IPS-20b (cell line): Measurements from ENCODE around the gene EPHX1.
A peak's percentile ranks its signal among the peaks of the same experiment; 100 is the strongest.
"Not testable (repeated sequence)": the region's sequence is repeated elsewhere in the genome, so short reads cannot be mapped to it uniquely, and the experiment has no call there.

Source experiments
- H3K27ac ChIP-seq: one replicate; pipeline ENCODE4 v1.5.1; 2013; ENCODE audit warnings: low read length
- H3K27me3 ChIP-seq: 2 replicates; pipeline ENCODE4 v1.6.1; 2013; ENCODE audit warnings: mild to moderate bottlenecking, low read length, inconsistent platforms; ENCODE audit not compliant: insufficient read depth
- H3K36me3 ChIP-seq: 2 replicates; pipeline ENCODE4 v1.6.1; 2013; ENCODE audit warnings: low read depth, mild to moderate bottlenecking, inconsistent platforms, low read length, moderate library complexity; ENCODE audit not compliant: insufficient read depth
- H3K4me1 ChIP-seq: 2 replicates; pipeline ENCODE4 v1.6.1; 2013; ENCODE audit warnings: mild to moderate bottlenecking, control low read depth, inconsistent platforms, low read length, moderate library complexity; ENCODE audit not compliant: insufficient read depth
- H3K4me3 ChIP-seq: 2 replicates; pipeline ENCODE4 v1.5.1; 2013; ENCODE audit warnings: mild to moderate bottlenecking, low read length, inconsistent platforms
- H3K9ac ChIP-seq: 2 replicates; pipeline ENCODE4 v1.6.1; 2013; ENCODE audit warnings: low read depth, mild to moderate bottlenecking, inconsistent platforms, low read length, moderate library complexity
- H3K9me3 ChIP-seq: 2 replicates; pipeline ENCODE4 v1.6.1; 2013; ENCODE audit warnings: mild to moderate bottlenecking, low read depth, low read length, inconsistent platforms; ENCODE audit not compliant: insufficient read depth

EPHX1 gene

GRCh38 chr1:225769687-225770086 lies 40.2 kb upstream of the EPHX1 start:
- H3K36me3 ChIP-seq, result no peaks in the 10 kb centered on the region
- no peak overlapping the region for H3K9ac ChIP-seq
- H3K27ac ChIP-seq, result no peak overlapping the region
- peaks cover 27% of the 10 kb centered on the region for H3K4me1 ChIP-seq
- no peak overlapping the region for H3K4me3 ChIP-seq
- H3K27me3 ChIP-seq, result no peaks in the 10 kb centered on the region
- no peaks in the 10 kb centered on the region for H3K9me3 ChIP-seq

DNA sequence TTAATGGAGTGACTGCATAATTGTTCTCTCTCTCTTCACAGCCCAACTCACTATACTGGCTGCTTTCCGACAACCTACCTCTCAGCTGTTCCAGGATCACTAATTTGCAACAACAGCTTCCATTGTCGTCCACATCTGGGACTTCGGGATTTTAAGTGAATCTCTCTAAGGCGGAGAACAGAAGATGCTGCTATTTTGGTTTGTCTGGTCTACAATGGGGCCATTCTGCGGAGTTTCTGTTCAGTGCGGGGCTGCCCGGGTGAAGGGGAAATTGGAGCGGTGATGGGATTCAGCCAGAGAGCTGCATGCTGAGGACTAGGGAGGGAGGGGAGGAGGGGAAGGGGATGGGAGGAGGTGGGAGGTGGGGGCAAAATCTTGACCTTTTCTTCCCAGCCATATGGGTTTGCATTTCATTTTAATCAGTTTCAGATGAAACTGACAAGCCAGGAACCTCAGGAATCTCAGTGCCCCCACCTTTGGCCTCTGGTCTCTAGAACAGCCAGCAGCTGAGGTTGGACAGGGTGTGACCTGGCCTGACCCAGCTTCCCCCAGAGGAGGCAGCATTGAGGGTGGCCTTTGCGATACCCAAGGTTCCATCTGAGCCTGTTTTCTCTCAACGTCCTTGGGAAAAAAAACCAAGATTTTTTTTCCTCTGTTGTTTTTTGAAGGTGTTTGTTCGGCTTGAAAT lies 39.2 kb upstream of the EPHX1 start:
- no peaks in the 10 kb centered on the region for H3K36me3 ChIP-seq
- H3K4me3 ChIP-seq, result peak overlapping the region; percentile 55; the same call in 1 of the 2 replicates
- H3K9ac ChIP-seq, result peak overlapping the region; percentile 32; the same call in 1 of the 2 replicates
- no peaks in the 10 kb centered on the region for H3K27me3 ChIP-seq
- no peak overlapping the region for H3K27ac ChIP-seq
- H3K4me1 ChIP-seq, result peaks cover 27% of the 10 kb centered on the region
- H3K9me3 ChIP-seq, result no peaks in the 10 kb centered on the region

DNA sequence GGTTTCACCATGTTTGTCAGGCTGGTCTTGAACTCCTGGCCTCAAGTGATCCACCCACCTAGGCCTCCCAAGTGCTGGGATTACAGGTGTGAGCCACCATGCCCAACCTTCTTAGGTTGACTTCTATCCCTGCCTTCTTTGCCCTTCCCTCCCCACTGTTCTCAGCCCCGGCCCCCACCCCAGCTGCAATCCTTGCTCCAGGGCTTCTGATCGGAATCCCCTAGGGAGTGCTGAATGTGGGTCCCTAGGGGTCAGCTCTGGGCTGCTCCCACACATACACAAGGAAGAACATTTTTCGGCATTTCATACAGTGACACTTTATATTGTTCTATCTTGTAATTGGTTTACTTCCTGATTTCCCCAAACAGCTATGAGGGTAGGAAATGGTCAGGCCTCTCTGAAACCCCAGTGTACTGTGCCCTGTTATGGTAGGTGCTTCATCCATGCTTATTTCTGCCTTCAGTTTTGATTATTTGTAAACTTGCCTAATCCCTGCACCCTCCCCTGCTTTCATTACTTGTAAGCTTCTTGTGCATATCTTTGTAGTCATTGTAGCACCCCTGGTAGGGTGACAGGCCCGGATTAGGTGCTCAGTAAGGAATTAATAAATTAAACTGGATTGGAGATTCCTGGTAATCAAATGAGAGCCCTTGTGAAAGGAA lies 38.1 kb upstream of the EPHX1 start:
- Histone ChIP-seq H3K27ac (no peak overlapping the region), H3K27me3 (no peaks in the 10 kb centered on the region), H3K4me1 (peaks cover 27% of the 10 kb centered on the region), H3K9ac (no peak overlapping the region), H3K9me3 (no peaks in the 10 kb centered on the region), H3K36me3 (no peaks in the 10 kb centered on the region), H3K4me3 (no peak overlapping the region)

DNA sequence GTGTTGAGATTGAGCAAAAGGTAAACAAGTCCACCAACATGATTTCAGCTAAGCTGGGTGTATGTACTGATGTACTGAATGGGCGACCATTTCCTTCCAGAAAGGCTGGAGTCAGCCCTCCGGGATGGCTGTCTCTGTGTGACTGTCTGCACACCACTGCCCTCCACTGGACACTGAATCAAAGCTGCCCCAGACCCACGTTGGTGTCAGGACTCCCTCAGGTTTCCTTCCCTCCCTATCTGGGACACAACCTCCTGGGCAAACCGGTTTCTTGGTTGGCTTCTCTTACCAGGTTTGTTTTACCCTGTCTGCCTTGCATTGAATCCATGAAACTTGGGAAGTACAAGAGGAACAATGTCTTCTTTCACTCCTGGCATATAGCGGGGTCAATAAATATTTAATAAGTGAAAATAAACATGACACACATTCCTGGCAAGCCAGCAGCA lies 37.6 kb upstream of the EPHX1 start:
- Histone ChIP-seq H3K4me1 (peaks cover 27% of the 10 kb centered on the region), H3K27ac (no peak overlapping the region)

DNA sequence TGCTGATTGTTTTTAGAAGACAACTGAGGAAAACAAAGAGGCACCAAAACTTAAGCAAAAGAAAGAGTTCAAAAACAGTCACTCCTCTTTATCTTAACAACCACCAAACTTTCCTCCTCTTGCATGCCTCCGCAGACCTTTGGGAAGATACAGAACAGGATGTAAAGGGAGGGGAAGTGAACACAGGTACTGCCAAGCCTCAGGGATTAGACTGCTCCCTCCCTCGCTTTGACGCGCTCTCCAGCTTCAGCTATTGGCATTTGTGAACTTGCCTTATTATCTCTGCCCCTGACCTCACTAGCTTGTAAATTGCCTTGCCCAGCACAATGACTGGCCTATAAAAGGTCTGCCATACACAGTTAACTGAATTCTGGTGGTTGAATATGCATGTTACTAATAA lies 37.1 kb upstream of the EPHX1 start:
- no peaks in the 10 kb centered on the region for H3K27me3 ChIP-seq
- no peaks in the 10 kb centered on the region for H3K36me3 ChIP-seq
- no peak overlapping the region for H3K9ac ChIP-seq
- H3K4me1 ChIP-seq, result peaks cover 22% of the 10 kb centered on the region
- H3K4me3 ChIP-seq, result no peak overlapping the region
- H3K9me3 ChIP-seq, result no peaks in the 10 kb centered on the region
- H3K27ac ChIP-seq, result no peak overlapping the region

More for the DNA sequence above, 37.6 kb upstream of the EPHX1 start:
- Histone ChIP-seq H3K9me3 (no peaks in the 10 kb centered on the region), H3K9ac (no peak overlapping the region), H3K4me3 (no peak overlapping the region), H3K27me3 (no peaks in the 10 kb centered on the region), H3K36me3 (no peaks in the 10 kb centered on the region)

GRCh38 chr1:225774281-225775147 lies 35.4 kb upstream of the EPHX1 start:
- no peaks in the 10 kb centered on the region for H3K27me3 ChIP-seq
- no peak overlapping the region for H3K4me3 ChIP-seq
- no peak overlapping the region for H3K27ac ChIP-seq
- H3K36me3 ChIP-seq, result peaks cover 4% of the 10 kb centered on the region
- peaks cover 17% of the 10 kb centered on the region for H3K4me1 ChIP-seq
- no peaks in the 10 kb centered on the region for H3K9me3 ChIP-seq
- no peak overlapping the region for H3K9ac ChIP-seq

DNA sequence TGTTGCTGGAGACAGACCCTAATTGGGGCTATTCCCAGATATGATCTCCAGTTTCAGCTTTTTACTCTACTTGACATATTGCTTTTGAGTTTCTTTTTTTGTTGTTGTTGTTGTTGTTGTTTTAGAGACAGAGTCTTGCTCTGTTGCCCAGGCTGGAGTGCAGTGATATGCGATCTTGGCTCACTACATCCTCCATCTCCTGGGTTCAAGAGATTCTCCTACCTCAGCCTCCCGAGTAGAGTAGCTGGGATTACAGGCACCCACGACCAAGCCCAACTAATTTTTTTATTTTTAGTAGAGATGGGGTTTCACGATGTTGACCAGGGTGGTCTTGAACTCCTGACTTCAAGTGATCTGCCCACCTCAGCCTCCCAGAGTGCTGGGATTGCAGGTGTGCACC lies 33.6 kb upstream of the EPHX1 start:
- Histone ChIP-seq H3K9me3 (no peaks in the 10 kb centered on the region), H3K27me3 (no peaks in the 10 kb centered on the region), H3K27ac (no peak overlapping the region), H3K9ac (no peak overlapping the region), H3K4me1 (peaks cover 19% of the 10 kb centered on the region), H3K36me3 (peaks cover 21% of the 10 kb centered on the region), H3K4me3 (no peak overlapping the region)

DNA sequence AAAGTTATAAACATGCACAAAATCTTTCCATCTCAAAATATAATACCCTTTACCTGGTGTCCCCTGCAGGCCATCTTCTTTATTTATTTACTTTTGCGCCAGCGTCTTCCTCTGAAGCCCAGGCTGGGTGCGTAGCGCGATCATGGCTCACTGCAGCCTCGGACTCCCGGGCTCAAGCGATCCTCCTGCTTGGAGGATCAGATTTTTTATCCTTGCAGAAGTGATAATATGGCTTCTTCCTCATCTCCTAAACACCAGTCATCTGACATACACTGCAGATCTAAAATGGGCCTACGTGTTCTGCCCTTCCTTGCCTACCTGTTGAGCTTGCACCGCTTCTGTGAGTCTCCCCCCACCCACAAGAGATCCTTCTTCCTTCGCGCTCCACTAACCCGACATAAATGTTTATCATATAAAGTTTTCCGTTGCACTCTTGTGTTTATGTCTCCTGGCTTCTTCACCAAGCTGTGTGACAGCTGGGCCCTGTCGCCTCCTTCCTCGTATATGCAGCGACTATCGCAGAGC lies 32.8 kb upstream of the EPHX1 start:
- H3K9ac ChIP-seq, result peak overlapping the region; percentile 78; the same call in 1 of the 2 replicates
- peaks cover 16% of the 10 kb centered on the region for H3K4me1 ChIP-seq
- no peaks in the 10 kb centered on the region for H3K9me3 ChIP-seq
- H3K36me3 ChIP-seq, result peaks cover 21% of the 10 kb centered on the region
- no peaks in the 10 kb centered on the region for H3K27me3 ChIP-seq
- no peak overlapping the region for H3K27ac ChIP-seq
- peak overlapping the region; percentile 96 for H3K4me3 ChIP-seq

GRCh38 chr1:225777583-225778336 lies 32.2 kb upstream of the EPHX1 start, which contains the start of gene SRP9:
TSS of gene SRP9 (plus strand) at chr1:225777826. CDS start at chr1:225777941, 115 bp downstream.
- H3K4me3 ChIP-seq, result peak within 1 kb of the TSS; percentile 96
- peak within 1 kb of the TSS; percentile 99 for H3K27ac ChIP-seq
- H3K27me3 ChIP-seq, result no peaks in the 10 kb centered on the region
- no peaks in the 10 kb centered on the region for H3K9me3 ChIP-seq
- H3K9ac ChIP-seq, result peak within 1 kb of the TSS; percentile 100
- peaks cover 27% of the 10 kb centered on the region for H3K36me3 ChIP-seq
- H3K4me1 ChIP-seq, result peaks cover 21% of the 10 kb centered on the region

- peak overlapping the region; percentile 99 for H3K27ac ChIP-seq
- H3K9me3 ChIP-seq, result no peaks in the 10 kb centered on the region
- peak overlapping the region; percentile 100 for H3K9ac ChIP-seq
- H3K4me1 ChIP-seq, result peaks cover 22% of the 10 kb centered on the region
- H3K27me3 ChIP-seq, result no peaks in the 10 kb centered on the region
- peak overlapping the region; percentile 96 for H3K4me3 ChIP-seq
- peaks cover 32% of the 10 kb centered on the region for H3K36me3 ChIP-seq
These were observed 31.6 kb upstream of the EPHX1 start for GRCh38 chr1:225778337-225778669.

DNA sequence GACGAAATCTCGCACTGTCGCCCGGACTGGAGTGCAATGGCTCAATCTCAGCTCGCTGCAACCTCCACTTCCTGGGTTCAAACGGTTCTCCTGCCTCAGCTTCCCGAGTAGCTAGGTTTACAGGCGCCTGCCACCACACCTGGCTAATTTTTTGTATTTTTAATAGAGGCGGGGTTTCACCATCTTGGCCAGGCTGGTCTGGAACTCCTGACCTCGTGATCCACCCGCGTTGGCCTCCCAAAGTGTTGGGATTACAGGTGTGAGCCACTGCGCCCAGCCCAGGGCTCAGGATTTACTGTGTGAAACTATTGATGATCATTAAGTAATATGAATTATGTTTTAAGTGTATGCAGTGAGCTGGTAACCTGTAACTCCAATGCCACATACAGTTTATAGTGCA lies 30.8 kb upstream of the EPHX1 start:
- not testable (repeated sequence) for H3K9me3 ChIP-seq, H3K27ac ChIP-seq, H3K27me3 ChIP-seq
- Histone ChIP-seq H3K36me3 (peaks cover 40% of the 10 kb centered on the region), H3K4me3 (peak overlapping the region; percentile 96), H3K4me1 (peaks cover 26% of the 10 kb centered on the region), H3K9ac (peak overlapping the region; percentile 100)
